GM10248 (cell line): ENCODE results near the gene RAC2.

Experiments
- CTCF ChIA-PET: fragments of 300-600 bp; sonication (Branson Sonifier 250); formaldehyde crosslinking; extraction: SDS; loops from one replicate; lab custom pipeline; 2021; ENCODE audit warnings: antibody characterized with exemption; lab: Yijun Ruan, JAX
- POLR2A ChIA-PET: fragments of 350-650 bp; sonication (Branson Sonifier 250); formaldehyde crosslinking; extraction: SDS; loops from one replicate; lab custom pipeline; 2020; ENCODE audit warnings: antibody characterized with exemption; lab: Yijun Ruan, JAX
- DNase-seq: peaks from one replicate; pipeline ENCODE4 v3.0.0; 2012; ENCODE audit errors: extremely low spot score
- TF ChIP-seq, protein P1 (sequence below): IDR thresholded peaks from 2 replicates; pipeline ENCODE4 v1.5.1; 2012; ENCODE audit warnings: mild to moderate bottlenecking, low read depth; ENCODE audit errors: extremely low read depth, missing control alignments, control extremely low read depth

The RAC2 gene

DNA sequence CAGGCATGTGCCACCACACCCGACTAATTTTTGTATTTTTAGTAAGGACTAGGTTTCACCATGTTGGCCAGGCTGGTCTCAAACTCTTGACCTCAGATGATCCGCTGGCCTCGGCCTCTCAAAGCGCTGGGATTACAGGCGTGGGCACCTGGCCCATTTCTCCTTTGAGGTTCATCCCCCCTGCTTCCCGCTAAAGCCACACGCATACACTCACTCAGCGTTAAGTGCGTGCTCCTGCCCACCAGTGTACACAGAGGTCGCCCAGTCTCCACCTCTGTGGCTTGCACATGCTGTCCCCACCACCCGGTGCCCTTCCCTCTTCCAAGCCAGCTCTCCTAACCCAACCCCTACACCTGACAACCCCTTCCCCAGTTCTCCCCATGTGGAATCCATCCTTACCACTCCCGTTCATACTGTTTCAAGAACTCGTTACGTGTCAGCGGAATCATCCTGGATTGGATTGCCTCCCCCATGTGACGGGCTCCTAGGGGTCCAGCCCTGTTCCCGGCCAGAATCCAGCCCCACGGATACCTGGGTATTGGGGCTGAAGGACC is 22.6 kb upstream of the RAC2 start:
- TF ChIP-seq, protein P1, sequence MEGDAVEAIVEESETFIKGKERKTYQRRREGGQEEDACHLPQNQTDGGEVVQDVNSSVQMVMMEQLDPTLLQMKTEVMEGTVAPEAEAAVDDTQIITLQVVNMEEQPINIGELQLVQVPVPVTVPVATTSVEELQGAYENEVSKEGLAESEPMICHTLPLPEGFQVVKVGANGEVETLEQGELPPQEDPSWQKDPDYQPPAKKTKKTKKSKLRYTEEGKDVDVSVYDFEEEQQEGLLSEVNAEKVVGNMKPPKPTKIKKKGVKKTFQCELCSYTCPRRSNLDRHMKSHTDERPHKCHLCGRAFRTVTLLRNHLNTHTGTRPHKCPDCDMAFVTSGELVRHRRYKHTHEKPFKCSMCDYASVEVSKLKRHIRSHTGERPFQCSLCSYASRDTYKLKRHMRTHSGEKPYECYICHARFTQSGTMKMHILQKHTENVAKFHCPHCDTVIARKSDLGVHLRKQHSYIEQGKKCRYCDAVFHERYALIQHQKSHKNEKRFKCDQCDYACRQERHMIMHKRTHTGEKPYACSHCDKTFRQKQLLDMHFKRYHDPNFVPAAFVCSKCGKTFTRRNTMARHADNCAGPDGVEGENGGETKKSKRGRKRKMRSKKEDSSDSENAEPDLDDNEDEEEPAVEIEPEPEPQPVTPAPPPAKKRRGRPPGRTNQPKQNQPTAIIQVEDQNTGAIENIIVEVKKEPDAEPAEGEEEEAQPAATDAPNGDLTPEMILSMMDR: no peak
- DNase-seq: no peak
- ChIA-PET POLR2A (no interaction called here), CTCF (interaction anchor here (0.7 to 2.4 kb wide), 11 partner anchors 12 to 300 kb away, joined by 3 to 8 read pairs (median 5); partner anchors contain the start of gene RAC2)

DNA sequence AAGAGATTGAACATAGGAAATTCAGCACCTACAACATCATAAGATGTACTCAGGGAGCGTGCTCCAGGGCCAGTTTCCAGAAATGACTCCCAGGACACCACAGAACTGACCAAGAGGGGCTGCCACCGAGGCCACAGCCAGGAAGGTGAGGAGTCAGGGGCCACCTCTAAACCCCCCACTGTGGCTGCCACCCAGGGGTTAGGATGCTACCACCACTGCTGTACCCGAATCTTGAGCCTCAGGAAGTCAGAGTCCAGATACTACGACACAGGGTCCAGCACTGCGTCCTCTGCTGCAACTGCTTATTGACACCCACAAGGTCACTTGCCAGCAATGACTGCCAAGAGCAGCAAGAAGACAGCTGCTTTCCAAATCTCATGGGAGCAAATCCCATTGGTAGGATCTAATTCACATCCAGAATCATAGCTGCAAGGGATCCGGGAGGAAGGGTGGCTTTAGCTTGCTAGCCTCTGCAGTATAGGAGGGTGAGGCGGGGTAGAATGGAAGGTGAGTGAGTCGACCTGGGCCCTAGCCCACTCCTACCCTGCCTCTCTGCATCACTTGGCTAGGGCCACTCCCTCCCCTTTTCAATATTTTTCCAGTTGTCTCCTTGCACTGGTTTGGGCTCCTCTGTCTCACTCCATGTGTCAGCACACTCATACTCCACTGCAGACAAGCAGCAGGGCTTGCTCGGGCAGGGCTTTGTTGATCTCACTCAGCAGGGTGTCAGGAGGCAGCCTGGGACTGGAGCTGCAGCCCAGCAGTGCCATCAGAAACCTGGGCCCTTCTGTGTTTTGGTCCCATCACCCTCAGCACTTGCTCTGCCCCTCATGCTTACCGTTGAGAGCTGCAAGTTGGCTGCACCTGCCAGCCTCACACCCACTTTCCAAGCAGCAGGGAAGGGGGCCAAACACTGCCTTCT is 20.2 kb upstream of the RAC2 start:
- DNase-seq: no peak
- TF ChIP-seq, protein P1: no peak
- ChIA-PET CTCF (interaction anchor here (0.9 to 1.8 kb wide), 5 partner anchors 9 to 194 kb away, joined by 3 to 5 read pairs (median 4); partner anchors contain the start of gene RAC2), POLR2A (no interaction called here)

DNA sequence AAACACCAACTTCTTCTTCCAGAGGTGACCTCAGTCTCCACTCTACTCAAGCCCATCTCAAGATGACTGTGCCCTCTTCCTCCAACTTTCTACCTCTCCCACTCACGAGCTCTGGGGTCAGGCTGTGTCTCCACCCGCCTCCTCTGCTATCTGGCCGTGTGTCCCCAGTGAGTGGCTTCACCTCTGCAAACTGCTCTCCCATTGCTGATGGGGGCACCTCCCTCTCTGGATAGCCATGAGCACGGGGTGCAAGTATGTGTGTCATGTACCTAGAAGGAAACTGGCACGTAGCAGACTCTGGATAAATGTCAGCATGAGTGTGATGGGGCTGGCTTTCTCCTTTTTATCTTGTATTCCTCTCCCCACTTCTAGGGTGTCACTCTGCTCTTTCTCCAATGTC is 18.3 kb upstream of the RAC2 start:
- ChIA-PET CTCF (interaction anchor here (0.7 to 5.6 kb wide), 6 partner anchors 18 to 696 kb away, joined by 3 to 195 read pairs (median 20); partner anchors contain the start of gene RAC2), POLR2A (no interaction called here)
- no peak for DNase-seq
- TF ChIP-seq, protein P1: no peak

DNA sequence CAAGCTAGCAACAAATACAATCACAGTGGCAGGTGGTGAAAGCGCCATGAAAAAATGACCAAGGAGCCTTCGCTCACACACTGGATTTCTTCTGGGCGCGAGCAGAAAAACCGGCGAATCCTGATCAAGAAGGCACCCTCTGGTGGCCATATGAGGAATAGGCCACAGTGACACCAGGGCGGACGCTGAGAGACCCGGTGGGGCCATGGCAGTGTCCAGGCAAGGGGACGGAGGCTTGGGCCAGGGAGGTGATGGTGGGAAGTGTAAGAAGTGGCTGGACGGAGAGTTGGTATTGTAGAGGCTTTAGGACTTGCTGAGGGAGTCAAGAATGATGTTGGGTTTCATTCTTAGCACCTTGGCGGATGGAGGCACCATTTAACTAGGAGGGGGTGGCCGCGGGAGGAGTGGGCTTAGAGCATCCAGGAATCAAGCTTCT is 16.9 kb upstream of the RAC2 start:
- DNase-seq: peak; percentile 77
- TF ChIP-seq, protein P1: peak; percentile 86
- ChIA-PET CTCF (interaction anchor here (0.7 to 5.6 kb wide), 45 partner anchors 10 to 346 kb away, joined by 3 to 195 read pairs (median 5); partner anchors contain the start of genes CYTH4, IL2RB, MFNG and RAC2), POLR2A (no interaction called here)

DNA sequence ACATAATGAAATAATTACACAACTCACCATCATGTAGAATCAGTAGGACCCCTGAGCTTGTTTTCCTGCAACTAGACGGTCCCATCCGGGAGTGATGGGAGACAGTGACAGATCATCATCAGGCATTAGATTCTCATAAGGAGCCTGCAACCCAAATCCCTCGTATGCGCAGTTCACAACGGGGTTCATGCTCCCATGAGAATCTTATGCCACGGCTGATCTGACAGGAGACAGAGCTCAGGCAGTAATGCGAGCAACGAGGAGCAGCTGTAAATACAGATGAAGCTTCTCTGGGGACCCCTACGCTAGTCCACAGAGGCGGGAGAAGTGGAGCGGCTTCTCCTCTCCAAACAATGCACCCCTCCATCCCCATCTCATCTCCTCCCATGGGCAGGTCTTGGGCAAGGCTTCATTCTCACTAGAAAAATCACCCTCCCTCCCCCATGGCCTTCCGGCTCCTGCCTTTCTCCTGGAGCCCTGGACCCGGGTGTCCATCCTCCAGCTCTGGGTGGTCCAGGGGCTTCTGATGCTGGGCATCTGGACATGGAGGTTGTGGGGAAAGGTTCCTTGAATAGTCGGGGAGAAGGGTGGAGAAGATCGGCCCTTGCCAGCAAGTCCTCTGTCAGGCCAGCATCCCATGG is 16.2 kb upstream of the RAC2 start:
- TF ChIP-seq, protein P1: no peak
- DNase-seq: no peak
- ChIA-PET POLR2A (no interaction called here), CTCF (interaction anchor here (0.7 to 5.6 kb wide), 51 partner anchors 11 to 346 kb away, joined by 3 to 195 read pairs (median 4); partner anchors contain the start of genes CYTH4, IL2RB, MFNG and RAC2)
